Measurements from ENCODE around the gene PFN3. TPM values are rescaled to one million over a fixed set of nuclear protein-coding genes. Genes with fewer than 3 reads are reported as not detected.
A peak's percentile ranks its signal among the peaks of the same experiment; 100 is the strongest.

The PFN3 gene
- polyA plus RNA-seq, 1 experiment: not detected

- no peak overlapping the region for H3K4me3 ChIP-seq (ENCODE audit: low read depth, low read length)
- ChIA-PET POLR2A (interaction anchor here (0.7 kb wide), 1 partner anchor 57 kb away, joined by 3 read pairs; no protein-coding TSS in a partner anchor), CTCF (interaction anchor here (0.8 to 7.0 kb wide), 4 partner anchors 10 to 279 kb away, joined by 3 to 120 read pairs (median 6); partner anchors contain the start of gene PFN3)
- H3K27ac ChIP-seq (ENCODE audit: low read depth, low read length): no peak overlapping the region
- no peaks in the 10 kb centered on the region for H3K9me3 ChIP-seq (ENCODE audit: control insufficient read depth, insufficient read depth, low read length)
- DNase-seq (ENCODE audit: low read depth, low spot score): no peak
- peaks cover 29% of the 10 kb centered on the region for H3K27me3 ChIP-seq (ENCODE audit: control insufficient read depth, insufficient read depth, low read length)
- no peak for TF ChIP-seq CTCF (IDR thresholded peaks at IDR 0.05; ENCODE audit: low read depth, low read length)
Measured at GRCh38 chr5:177393206-177393765, 7.2 kb downstream of the PFN3 start.

- DNase-seq (ENCODE audit: low read depth, low spot score): no peak
- H3K27ac ChIP-seq (ENCODE audit: low read depth, low read length): no peak overlapping the region
- no peaks in the 10 kb centered on the region for H3K9me3 ChIP-seq (ENCODE audit: control insufficient read depth, insufficient read depth, low read length)
- ChIA-PET CTCF (interaction anchor here (0.8 to 7.0 kb wide), 5 partner anchors 10 to 279 kb away, joined by 3 to 120 read pairs (median 6); partner anchors contain the start of gene PFN3), POLR2A (interaction anchor here (0.5 to 0.7 kb wide), 2 partner anchors 58 to 70 kb away, joined by 3 read pairs; no protein-coding TSS in a partner anchor)
- no peak overlapping the region for H3K4me3 ChIP-seq (ENCODE audit: low read depth, low read length)
- H3K27me3 ChIP-seq (ENCODE audit: control insufficient read depth, insufficient read depth, low read length): peaks cover 26% of the 10 kb centered on the region
- TF ChIP-seq CTCF (IDR thresholded peaks at IDR 0.05; ENCODE audit: low read depth, low read length): no peak
Measured at GRCh38 chr5:177392765-177393164, 7.7 kb downstream of the PFN3 start.

- Histone ChIP-seq H3K4me3 (ENCODE audit: low read depth, low read length) (no peak overlapping the region), H3K27me3 (ENCODE audit: control insufficient read depth, insufficient read depth, low read length) (peaks cover 20% of the 10 kb centered on the region), H3K9me3 (ENCODE audit: control insufficient read depth, insufficient read depth, low read length) (no peaks in the 10 kb centered on the region), H3K27ac (ENCODE audit: low read depth, low read length) (peak overlapping the region; percentile 89)
- POLR2A ChIA-PET: interaction anchor here (0.5 to 3.5 kb wide), 11 partner anchors 11 to 666 kb away, joined by 3 to 15 read pairs (median 6); partner anchors contain the start of gene GRK6
- DNase-seq (ENCODE audit: low read depth, low spot score): no peak
- CTCF ChIA-PET: interaction anchor here (0.6 to 7.0 kb wide), 35 partner anchors 9 to 730 kb away, joined by 3 to 205 read pairs (median 5); partner anchors contain the start of genes F12, GRK6, LMAN2 and PFN3
- peak; percentile 95 for TF ChIP-seq CTCF (IDR thresholded peaks at IDR 0.05; ENCODE audit: low read depth, low read length)
Measured at GRCh38 chr5:177390363-177391300, 9.8 kb downstream of the PFN3 start.

- CTCF ChIA-PET: interaction anchor here (0.7 to 7.0 kb wide), 22 partner anchors 10 to 276 kb away, joined by 3 to 205 read pairs (median 8); partner anchors contain the start of genes F12, GRK6, LMAN2 and PFN3
- H3K27me3 ChIP-seq (ENCODE audit: control insufficient read depth, insufficient read depth, low read length): peaks cover 23% of the 10 kb centered on the region
- no peaks in the 10 kb centered on the region for H3K9me3 ChIP-seq (ENCODE audit: control insufficient read depth, insufficient read depth, low read length)
- DNase-seq (ENCODE audit: low read depth, low spot score): peak; percentile 82
- peak overlapping the region; percentile 89 for H3K27ac ChIP-seq (ENCODE audit: low read depth, low read length)
- peak; percentile 2; the same call in 1 of the 2 replicates for TF ChIP-seq CTCF (IDR thresholded peaks at IDR 0.05; ENCODE audit: low read depth, low read length)
- H3K4me3 ChIP-seq (ENCODE audit: low read depth, low read length): peak overlapping the region; percentile 22; the same call in 1 of the 2 replicates
- POLR2A ChIA-PET: interaction anchor here (0.6 to 3.5 kb wide), 15 partner anchors 10 to 108 kb away, joined by 3 to 15 read pairs (median 6); partner anchors contain the start of genes GRK6, LMAN2 and PDLIM7
Measured at GRCh38 chr5:177389241-177390169, 11.0 kb downstream of the PFN3 start.

All from AG04450 (cell line).